ENCODE measurements around the gene MORC2.

MORC2 gene

GRCh38 chr22:30887861-30888260, 80.7 kb downstream of the MORC2 start:
- DNase-seq (ENCODE audit: low read depth) = no peak

- no peak for DNase-seq (ENCODE audit: low read depth)
Measured at GRCh38 chr22:30887453-30887852, 81.1 kb downstream of the MORC2 start.

- no peak for DNase-seq (ENCODE audit: low read depth)
Measured at GRCh38 chr22:30885591-30885990, 83.0 kb downstream of the MORC2 start.

GRCh38 chr22:30885001-30885366, 83.6 kb downstream of the MORC2 start:
- DNase-seq (ENCODE audit: low read depth) = no peak

GRCh38 chr22:30884211-30885000, 84.2 kb downstream of the MORC2 start:
- DNase-seq (ENCODE audit: low read depth) = no peak

GRCh38 chr22:30883586-30884145, 84.9 kb downstream of the MORC2 start:
- no peak for DNase-seq (ENCODE audit: low read depth)

- no peak for DNase-seq (ENCODE audit: low read depth)
Measured at GRCh38 chr22:30882974-30883533, 85.5 kb downstream of the MORC2 start.

GRCh38 chr22:30882184-30882717, 86.3 kb downstream of the MORC2 start:
- DNase-seq (ENCODE audit: low read depth) = no peak

GRCh38 chr22:30881361-30882183, 87.0 kb downstream of the MORC2 start:
- DNase-seq (ENCODE audit: low read depth) = no peak

- DNase-seq (ENCODE audit: low read depth) = no peak
Measured at GRCh38 chr22:30880847-30881246, 87.7 kb downstream of the MORC2 start.

GRCh38 chr22:30880181-30880601, 88.4 kb downstream of the MORC2 start:
- DNase-seq (ENCODE audit: low read depth) = no peak

GRCh38 chr22:30879415-30879797, 89.2 kb downstream of the MORC2 start:
- no peak for DNase-seq (ENCODE audit: low read depth)

- DNase-seq (ENCODE audit: low read depth) = no peak
Measured at GRCh38 chr22:30878516-30879414, 89.8 kb downstream of the MORC2 start.

- no peak for DNase-seq (ENCODE audit: low read depth)
Measured at GRCh38 chr22:30877662-30878515, 90.7 kb downstream of the MORC2 start.

- no peak for DNase-seq (ENCODE audit: low read depth)
Measured at GRCh38 chr22:30876915-30877553, 91.5 kb downstream of the MORC2 start.

GRCh38 chr22:30876221-30876751, 92.3 kb downstream of the MORC2 start:
- DNase-seq (ENCODE audit: low read depth) = no peak

- no peak for DNase-seq (ENCODE audit: low read depth)
Measured at GRCh38 chr22:30875481-30876215, 92.9 kb downstream of the MORC2 start.
